Neural cell (in vitro differentiated cells): Measurements from ENCODE around the gene SNAPIN. TPM values are rescaled to one million over a fixed set of nuclear protein-coding genes. Genes with fewer than 3 reads are reported as not detected.

ENCODE experiments used
- H2AFZ ChIP-seq: fragments of 200-600, 300-800 bp; sonication (generic), shearing (Covaris generic); 2 replicates; pipeline ENCODE4 v1.6.0; 2014; ENCODE audit warnings: low read depth, mild to moderate bottlenecking, antibody characterized with exemption, low read length, moderate library complexity
- H3F3A ChIP-seq: fragments of 200-600 bp; shearing (Covaris generic); 2 replicates; pipeline ENCODE4 v1.6.1; 2016; ENCODE audit warnings: mild to moderate bottlenecking, moderate library complexity, mixed read lengths, antibody characterized with exemption, low read length; ENCODE audit not compliant: insufficient read depth, poor library complexity, severe bottlenecking
- H3K27ac ChIP-seq: fragments of 200-600, 300-800 bp; sonication (generic), shearing (Covaris generic); 2 replicates; pipeline ENCODE4 v1.5.1; 2014; ENCODE audit warnings: mild to moderate bottlenecking, low read length, moderate library complexity
- H3K27me3 ChIP-seq: fragments of 300-800, 200-600 bp; sonication (generic), shearing (Covaris generic); 2 replicates; pipeline ENCODE4 v1.6.0; 2014; ENCODE audit warnings: mild to moderate bottlenecking, low read depth, low read length, moderate library complexity; ENCODE audit not compliant: insufficient read depth
- H3K36me3 ChIP-seq: fragments of 300-800, 200-600 bp; sonication (generic), shearing (Covaris generic); 2 replicates; pipeline ENCODE4 v1.5.1; 2014; ENCODE audit warnings: mild to moderate bottlenecking, antibody characterized with exemption, low read length, moderate library complexity; ENCODE audit not compliant: insufficient read depth
- H3K4me2 ChIP-seq: fragments of 300-800, 200-600 bp; sonication (generic), shearing (Covaris generic); 2 replicates; pipeline ENCODE4 v1.6.0; 2014; ENCODE audit warnings: mild to moderate bottlenecking, low read length
- H3K4me3 ChIP-seq: fragments of 300-800, 200-600 bp; sonication (generic), shearing (Covaris generic); 2 replicates; pipeline ENCODE4 v1.5.1; 2014; ENCODE audit warnings: mild to moderate bottlenecking, low read length, moderate library complexity
- H3K79me2 ChIP-seq: fragments of 200-600 bp; shearing (Covaris generic); replicated peaks from 2 replicates; pipeline ENCODE4 v1.6.0; 2014; ENCODE audit warnings: mild to moderate bottlenecking, low read length, moderate library complexity; ENCODE audit not compliant: insufficient read depth
- H3K9ac ChIP-seq: fragments of 300-800, 200-600 bp; sonication (generic), shearing (Covaris generic); 2 replicates; pipeline ENCODE4 v1.6.1; 2016; ENCODE audit warnings: mild to moderate bottlenecking, low read length, mixed read lengths
- H3K9me2 ChIP-seq: fragments of 200-600 bp; shearing (Covaris generic); 2 replicates; pipeline ENCODE4 v1.6.1; 2016; ENCODE audit warnings: mild to moderate bottlenecking, low read length, mixed read lengths; ENCODE audit not compliant: insufficient read depth
- H3K9me3 ChIP-seq: fragments of 200-600, 300-800 bp; sonication (generic), shearing (Covaris generic); 2 replicates; pipeline ENCODE4 v1.6.1; 2016; ENCODE audit warnings: mild to moderate bottlenecking, mixed run types, low read length, moderate library complexity, mixed read lengths
- H4K20me1 ChIP-seq: fragments of 200-600 bp; shearing (Covaris generic); 2 replicates; pipeline ENCODE4 v1.6.1; 2016; ENCODE audit warnings: mild to moderate bottlenecking, mixed run types; ENCODE audit not compliant: insufficient read depth
- EP300 ChIP-seq: fragments of 450-650 bp; conservative IDR thresholded peaks from 2 replicates; pipeline ENCODE4 v1.6.1; 2014; ENCODE audit warnings: antibody characterized with exemption, mild to moderate bottlenecking, moderate library complexity; ENCODE audit not compliant: poor library complexity, severe bottlenecking
- EZH2 ChIP-seq: fragments of 200-600, 300-800 bp; shearing (Covaris generic), sonication (generic); IDR thresholded peaks from 2 replicates; pipeline ENCODE4 v1.6.1; 2014; ENCODE audit warnings: antibody characterized with exemption, low read length, borderline replicate concordance, mild to moderate bottlenecking; ENCODE audit not compliant: insufficient read depth, poor library complexity, severe bottlenecking
- MXI1 ChIP-seq: fragments of 450-650 bp; conservative IDR thresholded peaks from 2 replicates; pipeline ENCODE4 v1.6.1; 2014; ENCODE audit warnings: antibody characterized with exemption, mild to moderate bottlenecking; ENCODE audit not compliant: poor library complexity, severe bottlenecking
- POLR2AphosphoS5 ChIP-seq: IDR thresholded peaks from 2 replicates; pipeline ENCODE4 v1.6.1; 2012
- RAD21 ChIP-seq: fragments of 450-650 bp; conservative IDR thresholded peaks from 2 replicates; pipeline ENCODE4 v1.6.1; 2014; ENCODE audit warnings: antibody characterized with exemption, mild to moderate bottlenecking, moderate library complexity
- SMC3 ChIP-seq: fragments of 450-650 bp; conservative IDR thresholded peaks from 2 replicates; pipeline ENCODE4 v1.6.1; 2014; ENCODE audit warnings: antibody characterized with exemption, mild to moderate bottlenecking, moderate library complexity; ENCODE audit not compliant: poor library complexity
- TAF1 ChIP-seq: IDR thresholded peaks from 2 replicates; pipeline ENCODE4 v1.6.1; 2012; ENCODE audit warnings: low read depth
- polyA plus RNA-seq: library from polyadenylated mRNA; depleted of rRNA; stranded (reverse); fragments of >200 nt; gene quantifications from 2 replicates; pipeline ENCODE4 v1.2.3, GENCODE V29; 2014
- TF ChIP-seq, protein P1 (sequence below): IDR thresholded peaks from 2 replicates; pipeline ENCODE4 v1.6.1; 2012; ENCODE audit warnings: borderline replicate concordance
- TF ChIP-seq, protein P2 (sequence below): fragments of 450-650 bp; IDR thresholded peaks from 2 replicates; pipeline ENCODE4 v1.5.1; 2014; ENCODE audit warnings: antibody characterized with exemption, mild to moderate bottlenecking, moderate library complexity; ENCODE audit not compliant: poor library complexity, severe bottlenecking

Gene SNAPIN
- polyA plus RNA-seq, 1 donor from 2014 or later, result 100.0 TPM

DNA sequence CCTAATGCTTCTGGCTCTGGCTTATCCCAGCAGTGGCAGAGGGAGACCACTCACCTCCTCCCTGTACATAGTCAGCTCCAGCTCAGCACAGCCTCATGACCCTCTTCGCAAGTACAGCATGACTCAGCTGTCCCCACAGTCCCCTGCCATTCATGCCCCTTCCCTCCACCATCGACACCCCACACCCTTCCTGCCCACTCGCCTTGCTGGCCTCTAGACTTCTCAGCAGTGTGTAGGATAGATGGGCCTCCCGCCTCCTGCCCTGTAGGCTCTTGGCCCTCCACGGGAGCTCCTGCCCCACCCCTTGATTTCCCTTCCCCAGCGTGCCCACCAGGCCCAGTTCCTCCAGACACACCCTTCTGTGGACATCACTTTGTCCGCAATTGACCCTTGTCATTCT lies 29.8 kb downstream of the SNAPIN start:
- Histone ChIP-seq H3K36me3 (no peaks in the 10 kb centered on the region), H3K79me2 (no peaks in the 10 kb centered on the region), H3K9ac (no peak overlapping the region), H3K4me3 (no peak overlapping the region), H3F3A (no peaks in the 10 kb centered on the region), H3K9me2 (no peaks in the 10 kb centered on the region), H3K27ac (no peak overlapping the region), H2AFZ (no peak overlapping the region), H3K9me3 (no peaks in the 10 kb centered on the region), H3K27me3 (no peaks in the 10 kb centered on the region), H3K4me2 (no peak overlapping the region), H4K20me1 (no peaks in the 10 kb centered on the region)
- no peak for TF ChIP-seq EP300
- no peak for TF ChIP-seq MXI1
- TF ChIP-seq TAF1, result no peak
- no peak for TF ChIP-seq POLR2AphosphoS5
- TF ChIP-seq, protein P1, sequence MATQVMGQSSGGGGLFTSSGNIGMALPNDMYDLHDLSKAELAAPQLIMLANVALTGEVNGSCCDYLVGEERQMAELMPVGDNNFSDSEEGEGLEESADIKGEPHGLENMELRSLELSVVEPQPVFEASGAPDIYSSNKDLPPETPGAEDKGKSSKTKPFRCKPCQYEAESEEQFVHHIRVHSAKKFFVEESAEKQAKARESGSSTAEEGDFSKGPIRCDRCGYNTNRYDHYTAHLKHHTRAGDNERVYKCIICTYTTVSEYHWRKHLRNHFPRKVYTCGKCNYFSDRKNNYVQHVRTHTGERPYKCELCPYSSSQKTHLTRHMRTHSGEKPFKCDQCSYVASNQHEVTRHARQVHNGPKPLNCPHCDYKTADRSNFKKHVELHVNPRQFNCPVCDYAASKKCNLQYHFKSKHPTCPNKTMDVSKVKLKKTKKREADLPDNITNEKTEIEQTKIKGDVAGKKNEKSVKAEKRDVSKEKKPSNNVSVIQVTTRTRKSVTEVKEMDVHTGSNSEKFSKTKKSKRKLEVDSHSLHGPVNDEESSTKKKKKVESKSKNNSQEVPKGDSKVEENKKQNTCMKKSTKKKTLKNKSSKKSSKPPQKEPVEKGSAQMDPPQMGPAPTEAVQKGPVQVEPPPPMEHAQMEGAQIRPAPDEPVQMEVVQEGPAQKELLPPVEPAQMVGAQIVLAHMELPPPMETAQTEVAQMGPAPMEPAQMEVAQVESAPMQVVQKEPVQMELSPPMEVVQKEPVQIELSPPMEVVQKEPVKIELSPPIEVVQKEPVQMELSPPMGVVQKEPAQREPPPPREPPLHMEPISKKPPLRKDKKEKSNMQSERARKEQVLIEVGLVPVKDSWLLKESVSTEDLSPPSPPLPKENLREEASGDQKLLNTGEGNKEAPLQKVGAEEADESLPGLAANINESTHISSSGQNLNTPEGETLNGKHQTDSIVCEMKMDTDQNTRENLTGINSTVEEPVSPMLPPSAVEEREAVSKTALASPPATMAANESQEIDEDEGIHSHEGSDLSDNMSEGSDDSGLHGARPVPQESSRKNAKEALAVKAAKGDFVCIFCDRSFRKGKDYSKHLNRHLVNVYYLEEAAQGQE, result no peak
- TF ChIP-seq, protein P2, sequence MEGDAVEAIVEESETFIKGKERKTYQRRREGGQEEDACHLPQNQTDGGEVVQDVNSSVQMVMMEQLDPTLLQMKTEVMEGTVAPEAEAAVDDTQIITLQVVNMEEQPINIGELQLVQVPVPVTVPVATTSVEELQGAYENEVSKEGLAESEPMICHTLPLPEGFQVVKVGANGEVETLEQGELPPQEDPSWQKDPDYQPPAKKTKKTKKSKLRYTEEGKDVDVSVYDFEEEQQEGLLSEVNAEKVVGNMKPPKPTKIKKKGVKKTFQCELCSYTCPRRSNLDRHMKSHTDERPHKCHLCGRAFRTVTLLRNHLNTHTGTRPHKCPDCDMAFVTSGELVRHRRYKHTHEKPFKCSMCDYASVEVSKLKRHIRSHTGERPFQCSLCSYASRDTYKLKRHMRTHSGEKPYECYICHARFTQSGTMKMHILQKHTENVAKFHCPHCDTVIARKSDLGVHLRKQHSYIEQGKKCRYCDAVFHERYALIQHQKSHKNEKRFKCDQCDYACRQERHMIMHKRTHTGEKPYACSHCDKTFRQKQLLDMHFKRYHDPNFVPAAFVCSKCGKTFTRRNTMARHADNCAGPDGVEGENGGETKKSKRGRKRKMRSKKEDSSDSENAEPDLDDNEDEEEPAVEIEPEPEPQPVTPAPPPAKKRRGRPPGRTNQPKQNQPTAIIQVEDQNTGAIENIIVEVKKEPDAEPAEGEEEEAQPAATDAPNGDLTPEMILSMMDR, result no peak
- TF ChIP-seq SMC3, result no peak
- TF ChIP-seq RAD21, result no peak
- no peak for TF ChIP-seq EZH2

DNA sequence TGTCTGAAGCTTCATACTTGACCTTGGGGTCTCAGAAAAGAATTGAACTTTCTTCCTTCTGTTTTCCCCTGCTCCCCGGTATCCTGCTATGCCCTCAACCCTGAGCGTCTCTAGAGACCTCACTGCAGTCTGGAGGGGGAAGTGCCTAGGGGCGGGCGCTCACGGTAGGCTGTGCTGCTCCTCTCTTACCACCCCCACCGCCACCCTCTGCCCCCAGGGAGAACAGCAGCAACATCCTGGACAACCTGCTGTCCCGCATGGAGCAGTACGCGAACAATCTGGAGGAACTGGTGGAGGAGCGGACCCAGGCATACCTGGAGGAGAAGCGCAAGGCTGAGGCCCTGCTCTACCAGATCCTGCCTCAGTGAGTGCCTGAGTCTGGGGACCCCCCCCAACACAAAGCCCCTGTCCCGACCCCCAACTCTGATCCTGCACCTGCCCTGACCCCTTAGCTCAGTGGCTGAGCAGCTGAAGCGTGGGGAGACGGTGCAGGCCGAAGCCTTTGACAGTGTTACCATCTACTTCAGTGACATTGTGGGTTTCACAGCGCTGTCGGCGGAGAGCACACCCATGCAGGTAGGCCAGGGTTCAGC lies 30.3 kb downstream of the SNAPIN start:
- TF ChIP-seq SMC3 (no peak), MXI1 (no peak), TAF1 (no peak), EP300 (no peak), EZH2 (no peak), POLR2AphosphoS5 (no peak), RAD21 (no peak)
- TF ChIP-seq, protein P1, result no peak
- TF ChIP-seq, protein P2, result no peak
- no peak overlapping the region for H2AFZ ChIP-seq
- no peak overlapping the region for H3K4me3 ChIP-seq
- no peak overlapping the region for H3K4me2 ChIP-seq
- H3K27me3 ChIP-seq, result no peaks in the 10 kb centered on the region
- no peaks in the 10 kb centered on the region for H3K36me3 ChIP-seq
- H3F3A ChIP-seq, result no peaks in the 10 kb centered on the region
- no peaks in the 10 kb centered on the region for H3K9me3 ChIP-seq
- no peaks in the 10 kb centered on the region for H3K79me2 ChIP-seq
- no peaks in the 10 kb centered on the region for H4K20me1 ChIP-seq
- no peak overlapping the region for H3K27ac ChIP-seq
- H3K9me2 ChIP-seq, result no peaks in the 10 kb centered on the region
- H3K9ac ChIP-seq, result no peak overlapping the region
